VCaP (cell line): ENCODE results near the gene TMEM270.
A peak's percentile ranks its signal among the peaks of the same experiment; 100 is the strongest.

Experiments
- H3K27ac ChIP-seq: fragments of 450-650 bp; 2 replicates; pipeline ENCODE4 v1.5.1; 2017
- CTCF ChIP-seq: fragments of 450-650 bp; conservative IDR thresholded peaks from 2 replicates; pipeline ENCODE4 v1.5.1; 2017; ENCODE audit warnings: mild to moderate bottlenecking, moderate library complexity

The TMEM270 gene

GRCh38 chr7:73887762-73888161, 26.8 kb downstream of the TMEM270 start:
- TF ChIP-seq CTCF: no peak
- H3K27ac ChIP-seq: no peak overlapping the region

DNA sequence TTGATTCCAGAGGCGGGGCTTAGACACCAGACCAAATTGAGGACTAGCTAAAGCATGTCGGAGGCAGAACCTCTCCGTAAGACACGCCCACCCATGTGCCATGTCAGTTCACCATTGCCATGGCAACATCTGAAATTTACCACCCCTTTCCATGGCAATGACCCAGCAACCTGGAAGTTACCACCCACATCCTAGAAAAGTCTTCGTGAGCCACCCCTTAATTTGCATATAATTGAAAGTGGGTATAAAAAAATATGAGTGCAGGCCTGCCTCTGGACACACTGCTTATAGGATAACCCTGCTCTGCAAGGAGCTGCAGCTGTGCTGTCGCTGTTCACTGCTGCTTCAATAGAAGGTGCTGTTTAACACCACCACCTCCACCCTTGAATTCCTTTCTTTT, 28.0 kb downstream of the TMEM270 start:
- H3K27ac ChIP-seq: no peak overlapping the region
- no peak for TF ChIP-seq CTCF

- no peak overlapping the region for H3K27ac ChIP-seq
- no peak for TF ChIP-seq CTCF
These were observed 29.7 kb downstream of the TMEM270 start for GRCh38 chr7:73890555-73891147.

GRCh38 chr7:73891178-73891885, 30.4 kb downstream of the TMEM270 start:
- TF ChIP-seq CTCF: 0 out of 2 replicates have a peak, but pooled peaks have one; percentile 13
- H3K27ac ChIP-seq: no peak overlapping the region

DNA sequence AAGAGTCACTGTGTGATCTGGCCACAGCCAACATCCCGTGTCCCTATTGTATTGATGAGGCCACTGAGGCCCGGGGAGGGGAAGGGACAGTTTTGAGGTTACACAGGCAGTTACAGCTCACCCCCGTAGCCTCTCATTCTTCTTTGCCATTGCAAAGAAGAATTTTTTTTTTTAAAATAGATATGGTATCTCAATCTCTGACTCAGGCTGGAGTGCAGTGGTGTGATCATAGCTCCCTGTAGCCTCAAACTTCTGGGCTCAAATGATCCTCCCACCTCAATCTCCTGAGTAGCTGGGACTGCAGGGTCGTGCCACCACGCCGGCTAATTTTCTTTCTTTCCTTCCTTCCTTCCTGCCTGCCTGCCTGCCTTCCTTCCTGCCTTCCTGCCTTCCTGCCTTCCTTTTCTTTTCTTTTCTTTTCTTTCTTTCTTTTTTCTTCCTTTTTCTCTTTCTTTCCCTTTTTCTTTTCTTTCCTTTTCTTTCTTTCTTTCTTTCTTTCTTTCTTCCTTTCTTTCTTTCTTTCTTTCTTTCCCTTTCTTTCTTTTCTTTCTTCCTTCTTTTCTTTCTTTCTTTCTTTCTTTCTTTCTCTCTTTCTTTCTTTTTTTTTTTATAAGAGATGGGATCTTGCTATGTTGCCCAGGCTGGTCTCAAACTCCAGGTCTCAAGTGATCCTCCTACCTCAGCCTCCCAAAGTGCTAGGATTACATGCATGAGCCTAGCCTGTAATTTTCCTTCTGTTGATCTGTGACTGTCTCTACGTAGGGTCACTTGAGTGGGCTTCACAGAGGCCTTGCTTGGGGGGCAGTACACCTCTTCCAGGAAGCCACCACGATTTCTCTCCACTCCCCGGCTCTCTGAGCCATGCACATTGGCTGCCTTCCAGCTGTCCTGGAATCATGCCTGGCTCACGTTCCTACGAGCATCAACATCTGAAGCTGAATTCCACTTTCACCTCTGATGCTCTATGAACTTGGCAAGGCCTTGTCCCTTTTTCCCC, 31.3 kb downstream of the TMEM270 start:
- H3K27ac ChIP-seq: peak overlapping the region; percentile 28; the same call in 1 of the 2 replicates
- no peak for TF ChIP-seq CTCF

DNA sequence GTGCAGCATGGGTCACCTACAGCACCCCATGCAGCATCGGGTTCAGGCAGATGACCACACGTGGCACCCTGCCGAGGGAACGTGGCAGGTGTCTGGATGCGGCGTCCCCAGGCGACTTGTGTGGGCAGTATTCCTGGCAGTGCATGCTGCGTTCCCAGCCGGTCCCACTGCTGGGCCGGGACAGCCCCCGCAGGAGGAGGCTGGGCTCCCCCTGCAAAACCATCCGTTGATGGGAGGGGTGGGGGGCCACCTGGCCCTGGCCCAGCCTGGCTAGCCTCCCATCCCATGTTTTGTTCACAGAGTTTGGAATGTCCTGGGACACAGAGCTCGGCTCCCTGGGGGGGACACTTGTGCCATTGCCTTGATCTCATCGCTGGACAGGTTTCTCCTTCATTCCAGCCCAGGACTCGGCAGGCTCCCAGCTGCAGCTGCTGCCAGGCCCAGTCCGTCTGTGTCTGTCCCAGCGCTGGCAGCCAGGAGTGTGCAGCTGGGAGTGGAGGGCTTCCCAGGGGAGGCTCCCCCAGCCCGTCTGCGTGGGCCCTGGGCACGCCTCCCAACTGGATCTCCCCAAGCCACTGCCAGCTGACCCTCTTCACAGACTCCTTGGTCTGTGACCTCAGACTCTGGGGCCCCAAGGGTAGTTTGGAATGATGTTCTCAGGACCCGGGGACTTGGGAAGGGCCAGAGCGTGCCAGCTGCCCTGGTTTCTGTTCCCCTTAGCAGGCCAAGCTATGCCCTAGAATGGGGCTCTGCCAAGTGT, 32.6 kb downstream of the TMEM270 start:
- peak overlapping the region; percentile 28 for H3K27ac ChIP-seq
- no peak for TF ChIP-seq CTCF
